Mucosa of descending colon (tissue), 3 donors: ENCODE data around the gene CDK14. TPM values are rescaled to one million over a fixed set of nuclear protein-coding genes. Genes with fewer than 3 reads are reported as not detected.

ENCODE experiments used
- ATAC-seq: fragments of 200-7000 bp; cut with Tn5 transposase; one replicate; pipeline ENCODE4 v1.9.1; 2020; ENCODE audit warnings: mild to moderate bottlenecking, moderate library complexity
- DNase-seq, 3 donors: peaks; one replicate each; pipeline ENCODE4 v3.0.0-alpha.2; 2020
- H3K36me3 ChIP-seq: fragments of 200-600 bp; one replicate; pipeline ENCODE4 v1.8.0; 2021; ENCODE audit warnings: low read depth, mild to moderate bottlenecking
- H3K4me1 ChIP-seq: fragments of 200-600 bp; one replicate; pipeline ENCODE4 v1.8.0; 2021; ENCODE audit warnings: low read depth, mild to moderate bottlenecking
- H3K4me3 ChIP-seq: fragments of 200-600 bp; one replicate; pipeline ENCODE4 v1.8.0; 2021; ENCODE audit warnings: mild to moderate bottlenecking
- H3K9me3 ChIP-seq: fragments of 200-600 bp; one replicate; pipeline ENCODE4 v1.8.0; 2021; ENCODE audit warnings: mild to moderate bottlenecking
- CTCF ChIP-seq: fragments of 200-600 bp; IDR thresholded peaks from one replicate; pipeline ENCODE4 v1.8.0; 2022; ENCODE audit warnings: antibody characterized with exemption, mild to moderate bottlenecking
- intact Hi-C, 2 donors: fragments of 100-400 bp; cut with DNase I in 1 of 2; cut with micrococcal nuclease in 1 of 2; formaldehyde crosslinking; loops; one replicate each; pipeline versions ENCODE4 v1.11.0 to v1.11.1; 2022; cut with DNase I, micrococcal nuclease
- total RNA-seq, 3 donors: library from RNA; stranded (reverse); fragmentation: NEBNext Ultra II Directional in 2 of 3; extraction: Animal tissue kit (Norgen Biotek cat#: 25700) in 2 of 3; gene quantifications; one replicate each; pipeline versions ENCODE4 v1.2.1 to v1.2.4, GENCODE V29; 2021 to 2023
- donor health status: DM: no; HTN: no; CAD: no; lungs with moderate emphysema.
- donor health status: DM: no; HTN: no; CAD: no.
- donor health status: DM: no; HTN: yes; CAD: no.

CDK14 gene
- total RNA-seq, 3 donors from 2014 or later, result 5.4 to 24.4 (median 5.6) TPM

- intact Hi-C loops, result no loop called here
- no peaks in the 10 kb centered on the region for H3K4me1 ChIP-seq
- no peak for TF ChIP-seq CTCF
- ATAC-seq (no peak), DNase-seq (no peak)
- H3K9me3 ChIP-seq, result no peaks in the 10 kb centered on the region
- H3K36me3 ChIP-seq, result no peaks in the 10 kb centered on the region
- H3K4me3 ChIP-seq, result no peak overlapping the region
Observed at GRCh38 chr7:91182819-91183764, 587.0 kb downstream of the CDK14 start.

- no peaks in the 10 kb centered on the region for H3K36me3 ChIP-seq
- no peak for TF ChIP-seq CTCF
- intact Hi-C loops, result no loop called here
- no peak overlapping the region for H3K4me3 ChIP-seq
- H3K4me1 ChIP-seq, result no peaks in the 10 kb centered on the region
- ATAC-seq, result no peak
- H3K9me3 ChIP-seq, result no peaks in the 10 kb centered on the region
- DNase-seq, result no peak
Observed at GRCh38 chr7:91185771-91186170, 589.6 kb downstream of the CDK14 start.

- no peaks in the 10 kb centered on the region for H3K4me1 ChIP-seq
- intact Hi-C loops, result no loop called here
- no peaks in the 10 kb centered on the region for H3K36me3 ChIP-seq
- no peak for TF ChIP-seq CTCF
- ATAC-seq (no peak), DNase-seq (no peak)
- H3K4me3 ChIP-seq, result no peak overlapping the region
- H3K9me3 ChIP-seq, result no peaks in the 10 kb centered on the region
Observed at GRCh38 chr7:91187061-91187460, 590.9 kb downstream of the CDK14 start.

- Histone ChIP-seq H3K4me1 (no peaks in the 10 kb centered on the region), H3K36me3 (no peaks in the 10 kb centered on the region), H3K4me3 (no peak overlapping the region), H3K9me3 (no peaks in the 10 kb centered on the region)
- TF ChIP-seq CTCF, result no peak
- ATAC-seq (no peak), DNase-seq (no peak)
- intact Hi-C loops, result no loop called here
Observed at GRCh38 chr7:91191771-91192170, 595.6 kb downstream of the CDK14 start.

DNA sequence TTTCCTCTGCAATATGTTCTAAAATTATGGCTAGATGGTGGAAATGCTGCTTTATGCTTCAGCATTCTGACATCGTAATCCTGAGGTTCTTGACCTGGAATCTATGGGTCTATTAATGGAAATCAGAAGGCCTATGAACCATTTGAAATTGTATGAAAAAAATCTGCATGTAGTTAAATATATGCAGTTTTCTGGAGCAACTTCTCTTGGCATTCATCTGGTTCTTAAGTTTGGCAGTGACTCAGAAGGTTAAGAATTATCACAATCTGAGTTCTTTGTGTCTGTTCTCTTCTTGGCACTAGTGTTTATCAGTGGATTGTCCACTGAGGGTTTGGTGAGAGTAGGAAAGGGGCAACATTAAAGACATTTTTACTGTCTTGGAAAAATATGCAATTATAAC lies 597.0 kb downstream of the CDK14 start:
- H3K36me3 ChIP-seq, result no peaks in the 10 kb centered on the region
- TF ChIP-seq CTCF, result no peak
- intact Hi-C loops, result no loop called here
- DNase-seq, result no peak
- no peaks in the 10 kb centered on the region for H3K9me3 ChIP-seq
- no peaks in the 10 kb centered on the region for H3K4me1 ChIP-seq
- ATAC-seq, result no peak
- H3K4me3 ChIP-seq, result no peak overlapping the region
